Activated CD4-positive, CD25-positive, alpha-beta regulatory T cell treated with anti-CD3 and anti-CD28 coated beads, Interleukin-2, amount 50 U/mL, for 24 hours (primary cell): ENCODE results near the gene ZBTB42.

ENCODE experiments used
- ATAC-seq, 2 donors: fragments of 150-1000 bp; cut with Tn5 transposase; one replicate each; pipeline ENCODE4 v1.10.0; 2021; ENCODE audit warnings: mild to moderate bottlenecking in 1 of 2, moderate library complexity in 1 of 2

The ZBTB42 gene

GRCh38 chr14:104769324-104770071 is 31.4 kb upstream of the ZBTB42 start:
- no peak for ATAC-seq

- no peak for ATAC-seq
Measured at GRCh38 chr14:104770072-104770579, 30.8 kb upstream of the ZBTB42 start.

- ATAC-seq: no peak
Measured at GRCh38 chr14:104770851-104771272, 30.0 kb upstream of the ZBTB42 start.

DNA sequence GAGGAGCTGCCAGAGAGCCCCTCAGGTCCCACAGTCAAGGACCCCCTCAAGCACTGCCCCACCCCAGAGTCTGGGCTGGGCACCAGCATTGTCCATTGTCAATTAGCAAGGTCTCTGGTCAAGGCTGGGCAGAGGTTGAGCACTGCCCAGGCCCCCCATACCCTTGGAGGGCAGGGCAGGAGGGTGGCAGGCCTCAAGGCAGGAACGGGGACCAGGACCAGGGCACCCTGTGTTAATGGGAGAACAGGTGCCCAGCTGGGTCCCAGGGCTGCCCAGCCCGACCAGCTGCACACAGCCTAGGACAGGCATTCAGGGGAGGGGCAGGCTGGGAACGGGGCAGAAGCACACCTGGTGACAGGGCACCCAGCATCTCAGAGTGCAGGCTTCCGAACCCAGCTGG is 29.5 kb upstream of the ZBTB42 start:
- ATAC-seq: no peak

DNA sequence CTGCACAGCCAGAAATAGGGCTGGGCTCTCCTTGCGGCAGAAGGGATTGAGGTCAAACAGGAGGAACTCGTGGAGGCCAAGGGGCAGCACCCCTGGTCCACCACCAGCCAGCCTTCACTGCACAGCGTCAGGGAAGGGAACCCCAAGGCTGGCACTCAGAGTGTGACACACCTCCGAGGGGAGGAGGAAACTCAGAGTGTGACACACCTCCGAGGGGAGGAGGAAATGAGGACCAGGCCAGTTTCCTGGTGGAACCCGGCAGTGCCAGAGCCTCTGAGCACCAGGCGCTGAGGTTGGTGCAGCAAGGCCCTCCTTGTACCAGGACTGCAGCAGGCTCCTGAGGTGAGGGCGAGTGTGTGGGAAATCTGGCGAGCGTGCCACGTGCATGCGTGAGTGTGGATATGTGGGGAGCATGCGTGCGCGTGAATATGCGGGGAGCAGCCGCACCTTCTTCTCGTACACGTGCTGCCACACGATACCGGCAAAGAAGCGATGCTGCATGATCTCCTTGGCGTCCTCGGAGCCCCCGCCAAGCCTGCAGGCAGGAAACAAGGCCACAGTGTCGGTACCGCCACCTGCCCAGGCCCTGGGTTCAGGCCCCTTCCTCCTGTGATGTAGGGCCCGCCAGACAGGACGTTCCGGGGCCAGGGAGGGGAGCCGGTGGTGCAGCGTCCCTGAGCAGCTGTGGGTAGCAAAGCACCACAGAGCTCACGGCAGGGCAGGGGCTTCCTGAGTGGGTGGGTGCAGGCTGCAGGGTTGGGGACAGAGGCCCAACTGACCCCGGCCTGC is 28.8 kb upstream of the ZBTB42 start:
- no peak for ATAC-seq

- ATAC-seq: no peak
Measured at GRCh38 chr14:104772707-104773504, 28.0 kb upstream of the ZBTB42 start.

GRCh38 chr14:104773505-104774452 is 27.1 kb upstream of the ZBTB42 start:
- no peak for ATAC-seq

GRCh38 chr14:104774453-104775072 is 26.3 kb upstream of the ZBTB42 start:
- no peak for ATAC-seq

- ATAC-seq: no peak
Measured at GRCh38 chr14:104775073-104775489, 25.8 kb upstream of the ZBTB42 start.

- ATAC-seq: no peak
Measured at GRCh38 chr14:104776481-104776880, 24.4 kb upstream of the ZBTB42 start.

DNA sequence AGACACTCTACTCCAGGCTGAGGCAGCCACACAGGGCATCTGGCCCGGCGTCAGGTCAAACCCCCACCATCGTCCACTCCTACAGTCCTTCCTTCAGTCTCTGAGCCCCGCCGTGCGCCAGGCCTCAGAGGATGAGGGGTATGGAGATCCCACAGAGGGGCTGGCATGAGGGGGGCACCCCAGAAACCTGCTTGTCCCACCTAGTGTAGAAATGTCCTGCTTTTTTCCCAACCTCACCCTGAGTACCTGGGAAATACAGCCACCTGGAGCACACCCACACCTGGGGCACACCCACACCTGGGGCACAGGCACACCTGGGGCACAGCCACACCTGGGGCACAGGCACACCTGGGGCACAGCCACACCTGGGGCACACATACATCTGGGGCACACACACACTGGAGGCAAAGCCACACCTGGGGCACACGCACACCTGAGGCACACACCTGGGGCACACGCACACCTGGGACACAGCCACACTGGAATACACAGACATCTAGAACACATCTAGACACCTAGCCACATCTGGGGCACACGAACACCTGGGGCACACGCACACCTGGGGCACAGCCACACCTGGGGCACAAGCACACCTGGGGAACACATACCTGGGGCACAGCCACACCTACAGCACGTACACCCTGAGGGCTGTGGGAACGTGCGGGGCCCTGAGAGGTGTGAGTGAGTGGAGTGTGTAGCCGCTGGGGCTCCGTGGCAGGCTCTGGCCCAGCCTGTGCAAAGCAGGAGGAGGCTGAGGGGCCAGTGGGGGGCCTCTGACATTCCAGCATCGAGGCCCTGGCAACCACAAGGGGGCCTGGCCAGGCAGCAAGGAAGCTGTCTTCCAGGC is 23.7 kb upstream of the ZBTB42 start:
- ATAC-seq: no peak

DNA sequence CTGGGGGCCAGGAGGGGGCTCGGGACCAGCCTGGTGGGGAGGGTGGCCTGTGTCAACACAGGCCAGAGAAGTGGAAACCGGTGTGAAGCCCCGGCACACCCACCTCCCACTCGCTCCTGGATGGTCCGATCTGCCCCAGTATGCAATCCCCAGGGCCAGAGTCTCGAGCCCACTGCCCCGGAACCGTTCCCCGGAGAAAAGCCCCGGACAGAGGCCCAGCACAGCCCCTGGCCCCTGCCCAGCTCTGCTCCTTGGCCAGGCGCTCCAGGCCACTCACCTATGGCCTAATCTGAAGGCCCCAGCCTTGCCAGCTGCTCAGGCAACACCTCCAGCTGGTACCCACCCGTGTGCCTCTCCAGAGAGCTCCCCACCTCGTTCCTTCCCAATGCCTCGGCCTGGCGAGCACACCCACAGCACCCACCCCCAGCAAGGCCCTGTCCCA is 23.1 kb upstream of the ZBTB42 start:
- no peak for ATAC-seq

GRCh38 chr14:104778694-104779331 is 22.1 kb upstream of the ZBTB42 start:
- ATAC-seq: no peak

DNA sequence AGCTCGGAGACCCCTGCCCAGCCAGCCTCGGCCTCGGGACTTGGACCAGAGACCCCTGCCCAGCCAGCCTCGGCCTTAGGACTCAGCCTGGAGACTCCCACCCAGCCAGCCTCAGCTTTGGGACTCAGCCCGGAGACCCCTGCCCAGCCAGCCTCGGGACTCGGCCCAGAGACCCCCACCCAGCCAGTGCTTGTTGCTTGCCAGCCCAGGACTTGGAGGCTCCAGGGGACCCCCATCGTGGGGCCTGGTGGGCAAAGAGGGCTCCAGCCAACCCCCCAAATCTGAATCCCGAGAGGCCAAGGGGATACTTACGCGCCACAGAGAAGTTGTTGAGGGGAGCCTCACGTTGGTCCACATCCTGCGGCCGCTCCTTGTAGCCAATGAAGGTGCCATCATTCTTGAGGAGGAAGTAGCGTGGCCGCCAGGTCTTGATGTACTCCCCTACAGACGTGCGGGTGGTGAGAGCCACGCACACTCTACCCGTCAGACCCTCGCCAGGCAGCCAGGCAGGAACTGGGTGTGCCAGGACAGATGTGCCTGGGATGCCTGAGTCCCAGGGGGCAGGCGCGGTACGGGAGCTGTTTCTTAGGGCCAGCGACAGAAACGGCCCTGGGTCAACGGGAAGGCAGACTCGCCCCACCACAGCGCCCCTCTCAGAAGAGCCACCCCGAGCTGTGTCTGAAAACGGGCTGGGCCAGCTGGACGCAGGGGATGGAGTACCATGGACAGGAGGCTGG is 21.0 kb upstream of the ZBTB42 start:
- ATAC-seq: no peak

DNA sequence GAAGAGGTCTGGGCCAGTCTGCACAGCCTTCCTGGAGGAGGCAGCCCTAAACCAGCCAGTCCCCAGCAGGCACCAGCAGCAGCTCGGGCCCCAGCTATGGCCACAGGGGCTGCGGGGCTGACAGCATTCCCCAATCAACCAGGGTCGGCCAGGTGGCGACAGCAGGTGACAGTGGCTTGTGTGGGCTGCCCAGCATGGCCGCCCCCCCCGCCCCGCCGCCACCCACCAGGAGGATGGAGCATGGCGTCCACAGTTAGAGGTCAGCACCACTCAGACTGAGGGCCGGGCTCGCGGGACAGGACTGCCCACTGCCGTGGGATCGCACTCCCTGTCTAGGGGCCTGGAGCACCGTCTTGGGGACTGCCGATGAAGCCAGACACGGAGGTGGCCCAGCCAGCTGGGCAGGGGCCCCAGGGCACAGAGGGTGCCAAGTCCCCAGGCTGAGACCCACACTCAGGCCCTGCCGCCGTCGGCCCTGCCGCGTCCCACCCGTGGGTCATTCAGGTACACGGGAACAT is 20.3 kb upstream of the ZBTB42 start:
- no peak for ATAC-seq

DNA sequence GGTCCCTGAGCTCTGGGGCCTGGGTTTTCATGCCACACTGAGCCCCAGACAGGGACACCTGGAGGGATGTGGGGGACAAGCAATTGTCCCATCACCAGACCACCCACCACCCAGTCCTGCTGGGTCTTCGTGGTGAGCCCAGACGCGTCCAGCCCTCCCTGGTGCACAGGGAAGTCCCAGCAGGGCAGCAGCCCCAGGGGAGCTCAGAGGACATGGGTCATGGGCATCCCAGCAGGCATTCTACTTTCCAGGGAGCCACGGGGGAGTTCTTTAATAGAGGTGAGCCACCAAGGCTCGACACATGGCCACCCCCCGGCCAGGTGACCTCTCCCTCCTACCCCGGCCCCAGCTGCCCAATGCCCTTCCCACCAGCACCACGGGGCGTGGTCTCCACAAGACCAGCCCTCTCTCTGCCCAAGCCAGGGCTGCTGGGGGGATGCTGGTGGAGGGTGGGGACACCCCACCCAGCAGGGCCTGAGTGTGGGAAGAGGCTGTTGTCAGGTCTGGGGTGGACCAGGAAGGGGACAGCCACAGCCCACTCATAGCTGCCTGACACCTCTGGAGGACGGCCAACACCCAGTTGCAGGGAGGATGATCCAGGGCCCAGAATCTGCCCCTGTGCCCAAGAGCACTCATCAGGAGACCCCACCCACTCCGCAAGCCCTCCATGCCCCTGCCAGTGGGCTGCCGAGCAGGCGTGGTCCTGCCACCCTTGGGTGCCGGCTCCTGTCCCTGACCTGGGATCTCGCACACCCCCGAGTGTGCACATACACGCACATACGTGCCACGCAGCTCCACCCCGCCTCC is 19.4 kb upstream of the ZBTB42 start:
- ATAC-seq: no peak

- no peak for ATAC-seq
Measured at GRCh38 chr14:104782086-104782807, 18.7 kb upstream of the ZBTB42 start.
